ENCODE data around the gene USP5.

Gene USP5

DNA sequence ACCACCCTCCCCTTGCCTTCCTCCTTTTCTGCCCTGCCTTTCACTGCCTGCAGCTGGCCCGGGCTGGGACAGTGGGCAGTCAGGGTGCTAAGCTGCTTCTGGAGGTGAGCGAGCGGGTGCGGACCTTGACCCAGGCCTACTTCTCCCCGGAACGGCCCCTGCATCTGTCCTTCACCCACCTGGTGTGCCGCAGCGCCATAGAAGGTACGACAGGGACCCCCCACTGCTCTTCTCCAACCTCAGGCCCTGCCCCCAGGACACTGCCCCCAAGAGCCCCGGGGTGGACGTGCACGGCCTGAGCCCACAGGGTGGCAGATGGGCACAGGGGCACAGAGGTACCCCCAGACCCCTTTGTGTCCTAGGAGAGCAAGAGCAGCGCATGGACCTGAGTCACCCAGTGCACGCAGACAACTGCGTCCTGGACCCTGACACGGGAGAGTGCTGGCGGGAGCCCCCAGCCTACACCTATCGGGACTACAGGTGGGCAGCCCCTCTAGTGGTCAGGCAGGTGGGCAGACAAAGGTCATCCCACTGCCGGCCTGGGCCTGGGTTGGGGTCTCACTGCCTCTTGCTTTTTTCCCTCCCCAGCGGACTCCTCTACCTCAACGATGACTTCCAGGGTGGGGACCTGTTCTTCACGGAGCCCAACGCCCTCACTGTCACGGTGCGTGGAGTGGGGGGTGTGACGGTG is 14.4 kb upstream of the USP5 start:
- no peak for DNase-seq (ENCODE audit: low read depth)
- TF ChIP-seq, protein P1, sequence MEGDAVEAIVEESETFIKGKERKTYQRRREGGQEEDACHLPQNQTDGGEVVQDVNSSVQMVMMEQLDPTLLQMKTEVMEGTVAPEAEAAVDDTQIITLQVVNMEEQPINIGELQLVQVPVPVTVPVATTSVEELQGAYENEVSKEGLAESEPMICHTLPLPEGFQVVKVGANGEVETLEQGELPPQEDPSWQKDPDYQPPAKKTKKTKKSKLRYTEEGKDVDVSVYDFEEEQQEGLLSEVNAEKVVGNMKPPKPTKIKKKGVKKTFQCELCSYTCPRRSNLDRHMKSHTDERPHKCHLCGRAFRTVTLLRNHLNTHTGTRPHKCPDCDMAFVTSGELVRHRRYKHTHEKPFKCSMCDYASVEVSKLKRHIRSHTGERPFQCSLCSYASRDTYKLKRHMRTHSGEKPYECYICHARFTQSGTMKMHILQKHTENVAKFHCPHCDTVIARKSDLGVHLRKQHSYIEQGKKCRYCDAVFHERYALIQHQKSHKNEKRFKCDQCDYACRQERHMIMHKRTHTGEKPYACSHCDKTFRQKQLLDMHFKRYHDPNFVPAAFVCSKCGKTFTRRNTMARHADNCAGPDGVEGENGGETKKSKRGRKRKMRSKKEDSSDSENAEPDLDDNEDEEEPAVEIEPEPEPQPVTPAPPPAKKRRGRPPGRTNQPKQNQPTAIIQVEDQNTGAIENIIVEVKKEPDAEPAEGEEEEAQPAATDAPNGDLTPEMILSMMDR (conservative IDR thresholded peaks at IDR 0.05; ENCODE audit: low read length), result no peak
- H3K4me3 ChIP-seq (ENCODE audit: low read length), result no peak overlapping the region

DNA sequence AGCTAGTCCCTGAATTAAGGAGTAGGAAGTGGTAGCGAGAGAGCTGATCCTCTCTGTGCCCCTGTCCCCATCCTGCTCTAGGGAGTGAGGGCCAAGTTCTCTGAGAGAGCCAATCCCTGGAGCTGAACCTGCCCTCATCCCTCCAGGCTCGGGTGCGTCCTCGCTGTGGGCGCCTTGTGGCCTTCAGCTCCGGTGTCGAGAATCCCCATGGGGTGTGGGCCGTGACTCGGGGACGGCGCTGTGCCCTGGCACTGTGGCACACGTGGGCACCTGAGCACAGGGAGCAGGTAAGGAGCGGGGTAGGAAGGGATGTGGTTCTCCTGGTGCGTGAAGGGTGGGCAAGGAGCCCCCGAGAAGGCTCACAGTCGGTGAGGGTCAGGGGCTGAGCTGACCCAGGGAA is 13.1 kb upstream of the USP5 start:
- no peak for DNase-seq (ENCODE audit: low read depth)

DNA sequence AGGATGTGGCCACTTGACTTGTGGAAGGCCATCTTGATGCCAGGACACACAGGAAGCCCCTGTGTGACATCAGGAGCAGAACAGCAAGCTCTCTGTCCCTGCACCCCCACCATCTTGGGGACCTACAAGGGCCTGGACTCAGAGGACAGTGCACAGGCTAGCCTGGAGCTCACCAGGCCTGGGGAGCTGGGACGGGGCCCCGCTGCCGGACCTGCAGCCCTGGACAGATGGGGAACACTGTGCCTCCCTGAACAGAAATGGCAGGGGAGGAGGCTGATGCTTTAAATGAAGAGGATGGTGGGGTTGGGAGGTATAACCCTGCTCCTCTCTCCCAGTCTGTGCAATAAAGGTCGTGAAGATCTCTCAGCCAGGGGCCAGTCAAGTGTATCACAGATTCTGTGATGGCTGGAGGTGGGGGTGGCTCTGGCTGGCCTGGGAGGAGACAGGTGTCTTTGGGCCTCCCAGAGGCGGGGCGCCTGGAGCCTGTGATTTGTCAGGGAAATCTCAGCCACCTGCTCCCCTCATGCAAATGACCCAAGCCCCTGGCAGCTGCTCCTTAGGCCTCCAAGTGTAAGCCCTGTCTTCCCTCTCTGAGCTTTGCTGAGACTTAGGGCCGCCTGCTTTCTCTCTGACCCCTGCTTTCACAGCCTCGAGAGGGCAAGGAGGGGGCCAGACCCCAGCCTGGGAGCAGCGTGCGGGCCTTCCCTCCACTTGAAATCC is 12.3 kb upstream of the USP5 start:
- TF ChIP-seq, protein P1 (conservative IDR thresholded peaks at IDR 0.05; ENCODE audit: low read length), result no peak
- H3K4me3 ChIP-seq (ENCODE audit: low read length), result no peak overlapping the region
- DNase-seq (ENCODE audit: low read depth), result no peak

More for the DNA sequence above, 13.1 kb upstream of the USP5 start:
- TF ChIP-seq, protein P1 (conservative IDR thresholded peaks at IDR 0.05; ENCODE audit: low read length), result no peak
- no peak overlapping the region for H3K4me3 ChIP-seq (ENCODE audit: low read length)

DNA sequence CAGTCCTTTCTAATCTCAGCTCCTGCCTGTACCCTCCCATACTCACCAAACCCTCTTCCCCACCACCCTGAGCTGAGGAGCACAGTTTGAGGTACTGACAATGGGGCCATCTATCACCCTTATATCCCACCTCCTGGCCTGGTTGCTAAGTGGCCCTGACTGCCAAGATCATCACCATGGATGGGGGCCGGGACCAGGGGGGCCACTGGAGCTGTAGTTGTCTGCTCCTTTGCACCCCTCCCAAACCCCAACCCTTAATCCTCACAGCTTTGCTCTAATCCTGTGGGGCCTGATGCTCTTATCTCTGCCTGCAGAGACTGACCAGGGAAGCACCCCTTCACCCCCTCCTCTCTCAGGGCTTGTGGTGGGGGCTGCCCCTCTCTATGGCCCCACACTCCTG is 11.6 kb upstream of the USP5 start:
- TF ChIP-seq, protein P1 (conservative IDR thresholded peaks at IDR 0.05; ENCODE audit: low read length), result no peak
- no peak for DNase-seq (ENCODE audit: low read depth)
- H3K4me3 ChIP-seq (ENCODE audit: low read length), result no peak overlapping the region

DNA sequence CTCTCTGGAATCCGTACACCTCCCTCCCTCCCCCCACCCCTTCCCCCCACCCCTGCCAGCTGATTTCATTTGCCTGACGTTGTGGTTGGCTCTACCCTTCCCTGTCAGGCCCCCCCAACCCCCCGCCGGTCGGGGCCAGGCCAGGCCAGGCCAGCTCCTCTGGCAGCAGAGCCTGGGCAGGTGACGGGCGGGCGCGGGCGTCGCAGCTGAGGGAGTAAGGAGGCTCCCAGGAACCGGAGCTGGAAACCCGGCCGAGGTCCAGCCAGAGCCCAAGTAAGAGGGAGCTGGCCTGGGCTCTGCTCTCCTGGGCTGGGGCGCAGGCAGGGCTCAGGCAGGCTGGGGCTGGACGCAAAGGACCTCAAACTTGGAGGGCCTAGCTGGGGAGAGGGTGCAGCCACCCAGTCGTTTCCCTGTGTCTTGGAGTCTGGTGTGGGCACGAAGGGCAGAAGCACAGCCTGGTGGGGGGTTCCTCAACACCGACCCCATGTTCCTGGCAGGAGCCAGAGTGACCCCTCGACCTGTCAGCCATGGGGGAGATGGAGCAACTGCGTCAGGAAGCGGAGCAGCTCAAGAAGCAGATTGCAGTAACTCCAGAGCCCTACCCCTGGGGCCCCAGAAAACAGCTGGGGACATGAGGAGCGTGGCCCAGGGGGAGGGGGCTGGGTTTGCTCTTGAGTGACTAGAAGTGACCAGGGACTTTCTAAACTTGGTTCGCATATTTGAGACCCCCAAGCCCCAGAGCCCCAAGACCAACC is 11.0 kb upstream of the USP5 start, which contains the start of gene GNB3:
Gene GNB3 (plus strand): TSS at position 165 of the 755 bp plus-strand sequence. CDS start 363 bp downstream, at position 528.
- TF ChIP-seq, protein P1 (conservative IDR thresholded peaks at IDR 0.05; ENCODE audit: low read length), result no peak
- DNase-seq (ENCODE audit: low read depth), result no peak
- H3K4me3 ChIP-seq (ENCODE audit: low read length), result no peak within 1 kb of the TSS

DNA sequence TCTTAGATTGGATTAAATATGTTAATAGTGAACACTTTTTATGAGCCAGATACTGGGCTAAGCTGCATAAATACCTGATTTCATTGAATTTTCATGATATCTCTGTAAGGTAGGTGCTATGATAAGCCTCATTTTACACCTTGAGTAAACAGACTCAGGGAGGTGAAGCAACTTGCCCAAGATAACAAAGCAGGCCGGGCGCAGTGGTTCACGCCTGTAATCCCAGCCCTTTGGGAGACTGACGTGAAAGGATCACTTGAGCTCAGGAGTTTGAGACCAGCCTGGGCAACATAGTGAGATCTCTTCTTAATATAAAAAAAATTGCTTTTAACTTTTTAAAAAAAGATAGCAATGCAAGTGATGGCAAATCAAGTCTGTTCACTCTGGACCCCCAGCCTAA is 9.9 kb upstream of the USP5 start:
- no peak overlapping the region for H3K4me3 ChIP-seq (ENCODE audit: low read length)
- TF ChIP-seq, protein P1 (conservative IDR thresholded peaks at IDR 0.05; ENCODE audit: low read length), result no peak
- no peak for DNase-seq (ENCODE audit: low read depth)
